GM04504 (cell line): ENCODE data around the gene GNA14.
"Not testable (repeated sequence)": the region's sequence is repeated elsewhere in the genome, so short reads cannot be mapped to it uniquely, and the experiment has no call there.

Experiments used
- DNase-seq: peaks from one replicate; pipeline ENCODE4 v3.0.0-alpha.2; 2012; ENCODE audit warnings: low read depth

Gene GNA14

DNA sequence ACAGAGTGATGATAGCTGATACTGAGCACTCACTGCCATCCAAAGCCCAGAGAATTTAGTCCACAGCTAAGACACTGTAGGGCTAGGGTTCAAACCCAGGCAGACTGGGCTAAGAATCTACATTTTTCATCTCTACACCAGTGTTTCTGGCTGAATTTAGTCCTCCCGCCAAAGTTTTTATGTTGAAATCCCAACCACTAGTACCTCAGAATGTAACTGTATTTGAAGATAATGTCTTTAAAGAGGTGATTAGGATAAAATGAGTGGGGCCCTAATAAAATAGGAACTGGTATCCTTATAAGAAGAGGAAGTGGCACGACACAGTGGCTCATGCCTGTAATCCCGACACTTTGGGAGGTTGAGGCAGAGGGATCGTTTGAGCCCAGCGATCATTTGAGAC lies 4.3 kb downstream of the GNA14 start:
- no peak for DNase-seq

DNA sequence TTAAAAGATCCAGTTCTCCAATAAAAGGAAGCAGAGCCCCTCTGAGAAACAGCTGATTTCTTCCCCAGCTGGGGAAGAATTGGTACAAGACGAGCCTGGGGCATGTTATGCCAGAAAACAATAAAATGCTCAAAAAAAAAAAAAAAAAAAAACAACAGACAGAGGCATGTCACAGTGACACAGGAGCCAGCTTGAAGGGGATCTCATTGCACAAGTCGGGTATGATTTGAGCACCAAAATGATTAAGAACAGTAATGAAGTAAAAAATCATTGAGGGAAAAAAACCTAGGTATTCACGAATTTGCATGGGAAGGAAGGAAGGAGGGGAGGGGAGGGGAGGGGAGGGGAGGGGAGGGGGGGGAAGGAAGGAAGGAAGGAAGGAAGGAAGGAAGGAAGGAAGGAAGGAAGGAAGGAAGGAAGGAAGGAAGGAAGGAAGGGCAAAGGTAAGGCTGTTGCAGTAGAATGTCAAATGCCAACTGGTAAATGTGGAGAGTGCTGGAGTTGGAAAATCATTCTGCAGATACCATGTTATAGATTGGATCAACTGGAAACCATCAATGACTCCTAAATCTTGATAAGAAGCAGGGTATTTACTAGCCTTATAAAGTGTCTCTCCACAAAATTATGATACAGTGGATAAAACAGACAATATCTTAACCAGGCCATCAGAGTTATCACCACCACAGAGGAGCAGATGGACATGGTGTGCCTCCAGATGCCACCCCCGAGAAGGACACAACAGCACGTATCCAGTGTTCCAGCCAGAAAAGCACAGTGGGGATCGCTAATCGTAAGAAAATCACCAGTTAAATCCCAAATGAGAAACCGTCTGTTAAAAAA lies 7.2 kb downstream of the GNA14 start:
- no peak for DNase-seq

DNA sequence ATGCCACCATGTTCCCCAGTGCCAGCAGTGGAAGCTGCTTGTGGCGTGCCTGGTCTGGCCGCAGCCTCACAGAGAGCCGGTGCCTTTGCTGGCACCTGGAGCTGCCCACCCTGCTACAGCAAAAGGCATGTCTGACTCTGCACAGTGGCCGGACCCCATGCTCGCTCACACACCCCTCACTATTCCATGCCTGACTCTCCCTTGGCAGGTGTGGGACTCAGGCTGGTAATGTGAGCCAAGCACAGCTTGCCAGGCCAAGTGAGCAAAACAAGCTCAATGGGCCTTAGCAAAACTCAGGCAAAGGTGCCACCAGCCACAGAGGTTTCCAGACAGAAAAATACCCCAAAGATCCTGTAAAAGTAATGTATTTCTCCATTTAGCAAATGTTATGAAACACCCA lies 15.5 kb downstream of the GNA14 start:
- DNase-seq: no peak

DNA sequence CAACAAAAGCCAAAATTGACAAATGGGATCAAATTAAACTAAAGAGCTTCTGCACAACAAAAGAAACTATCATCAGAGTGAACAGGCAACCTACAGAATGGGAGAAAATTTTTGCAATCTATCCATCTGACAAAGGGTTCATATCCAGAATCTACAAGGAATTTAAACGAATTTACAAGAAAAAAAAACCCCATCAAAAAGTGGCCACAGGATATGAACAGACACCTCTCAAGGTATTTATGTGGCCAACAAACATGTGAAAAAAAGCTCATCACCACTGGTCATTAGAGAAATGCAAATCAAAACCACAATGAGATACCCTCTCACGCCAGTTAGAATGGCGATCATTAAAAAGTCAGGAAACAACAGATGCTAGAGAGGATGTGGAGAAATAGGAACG lies 19.3 kb downstream of the GNA14 start:
- not testable (repeated sequence) for DNase-seq

DNA sequence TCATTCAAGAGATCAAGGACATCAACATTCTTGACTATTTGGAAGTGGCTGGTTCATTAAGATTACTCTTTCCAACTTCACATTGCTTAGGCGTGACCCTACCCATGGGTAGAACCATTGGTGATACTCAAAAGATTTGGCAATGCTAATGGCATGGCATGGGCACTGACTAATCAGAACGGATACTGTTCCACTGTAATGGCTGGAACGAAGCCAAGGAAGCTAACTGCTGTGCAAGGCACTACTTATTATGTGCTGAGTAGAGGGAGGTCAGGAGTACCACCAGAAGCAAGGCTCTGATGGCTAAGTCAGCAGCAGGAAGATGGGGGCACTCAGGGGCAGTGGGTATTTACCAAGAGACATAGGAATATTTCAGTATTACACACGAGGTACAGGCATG lies 31.9 kb downstream of the GNA14 start:
- no peak for DNase-seq

DNA sequence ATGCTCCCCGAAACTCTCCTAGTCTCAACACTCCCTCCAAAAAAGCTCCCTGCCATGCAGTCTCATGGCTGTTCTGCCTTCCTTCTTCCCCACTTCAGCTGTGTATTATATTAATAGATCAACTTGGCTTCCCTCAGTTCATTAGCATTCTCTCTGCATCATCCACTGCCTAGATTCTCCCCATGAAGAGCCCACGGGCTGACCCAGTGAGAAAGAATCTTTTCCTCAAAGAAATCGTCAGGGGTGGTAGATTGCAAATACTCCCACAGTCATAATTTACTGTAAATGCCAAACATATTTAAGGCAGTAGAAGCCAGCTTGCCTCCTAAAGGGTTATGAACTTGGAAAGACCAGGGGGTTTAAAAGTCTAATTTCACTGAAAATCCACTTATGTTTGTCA lies 33.5 kb downstream of the GNA14 start:
- DNase-seq: no peak

DNA sequence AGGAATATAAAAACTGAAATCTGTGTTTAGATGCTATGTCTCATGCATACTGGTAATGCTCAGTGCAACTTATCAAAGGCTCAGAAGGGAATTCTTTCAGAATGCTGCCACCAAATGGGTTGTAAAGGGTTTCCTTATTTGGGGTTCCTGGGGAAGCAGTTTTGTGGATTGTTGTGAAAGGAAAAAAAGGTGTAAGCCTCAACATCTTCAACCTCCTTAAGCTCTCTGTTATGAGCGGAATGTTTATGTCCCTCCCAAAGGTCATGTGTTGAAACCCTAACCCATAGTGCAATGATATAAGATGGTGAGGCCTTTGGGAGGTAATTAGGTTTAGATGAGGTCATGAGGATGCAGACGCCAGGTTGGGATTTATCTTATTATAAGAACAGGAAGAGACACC lies 41.6 kb downstream of the GNA14 start:
- no peak for DNase-seq

DNA sequence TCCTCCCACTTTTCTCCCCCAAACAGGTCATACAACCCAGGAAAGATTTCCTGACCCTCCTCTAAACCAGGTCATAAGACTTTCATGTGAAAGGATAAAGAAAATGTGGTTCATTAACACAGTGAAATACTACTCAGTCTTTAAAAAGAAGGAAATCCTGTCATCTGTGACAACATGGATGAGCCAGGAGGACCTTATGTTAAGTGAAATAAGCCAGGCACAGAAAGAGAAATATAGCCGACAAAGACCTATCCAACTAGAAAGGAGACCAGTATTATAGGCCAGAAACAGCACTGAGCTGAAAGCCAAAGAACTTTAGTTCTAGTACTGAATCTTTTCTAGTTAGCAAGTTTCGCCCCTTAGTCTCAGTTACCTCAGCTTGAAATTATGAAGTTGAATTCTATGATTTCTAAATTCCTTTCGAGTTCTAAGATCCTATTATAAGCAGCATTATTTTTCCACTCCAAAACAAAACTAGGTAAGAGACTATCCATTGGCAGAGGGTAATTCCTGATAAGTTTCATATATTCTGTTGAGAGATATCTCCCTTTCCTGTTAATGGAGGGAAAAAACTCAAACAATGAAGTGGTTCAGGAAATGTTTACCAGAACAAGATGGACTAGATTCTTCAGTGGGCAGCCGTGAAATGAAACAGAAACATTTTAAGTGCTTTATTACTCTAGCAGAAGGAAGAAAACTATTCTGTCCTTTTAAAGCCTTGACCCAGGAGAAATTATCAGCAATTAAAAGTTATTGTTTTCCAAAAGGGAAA lies 42.5 kb downstream of the GNA14 start:
- no peak for DNase-seq

DNA sequence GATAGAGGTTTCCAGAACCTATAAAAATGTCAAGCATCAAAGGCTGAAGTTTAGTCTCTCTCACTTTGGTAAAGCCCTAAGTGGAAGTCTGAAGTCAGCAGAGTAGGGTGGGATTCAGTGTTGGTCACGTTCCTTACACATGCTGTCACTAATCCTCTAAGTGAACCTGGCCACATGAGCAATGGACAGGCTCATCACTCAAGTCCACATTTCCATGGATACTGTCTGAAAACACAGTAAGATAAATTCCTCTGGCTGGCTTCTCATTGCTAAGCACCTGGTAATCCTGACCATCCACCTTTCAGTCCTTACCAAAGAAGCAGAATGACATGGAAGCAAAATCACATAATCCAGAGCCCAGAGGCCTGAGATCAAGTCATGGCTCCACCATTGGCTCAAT lies 43.8 kb downstream of the GNA14 start:
- DNase-seq: no peak

DNA sequence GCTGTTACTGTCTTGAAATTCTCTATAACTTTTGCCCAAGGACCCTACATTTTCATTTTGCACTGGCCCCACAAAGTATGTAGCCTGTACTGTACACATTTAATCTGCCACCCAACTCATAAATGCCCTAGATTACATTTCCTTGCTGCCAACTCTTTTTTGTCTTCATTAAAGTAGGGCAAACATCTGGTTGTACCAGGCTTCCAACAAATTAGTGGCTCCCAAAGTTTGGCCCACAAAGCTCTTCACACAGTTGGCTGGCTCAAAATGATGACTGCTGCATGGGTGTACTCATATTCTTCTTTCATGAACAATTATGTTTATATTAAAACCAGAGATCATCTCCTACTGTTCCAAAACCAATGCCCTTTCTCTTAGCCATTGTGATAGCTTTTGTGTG lies 45.3 kb downstream of the GNA14 start:
- no peak for DNase-seq

DNA sequence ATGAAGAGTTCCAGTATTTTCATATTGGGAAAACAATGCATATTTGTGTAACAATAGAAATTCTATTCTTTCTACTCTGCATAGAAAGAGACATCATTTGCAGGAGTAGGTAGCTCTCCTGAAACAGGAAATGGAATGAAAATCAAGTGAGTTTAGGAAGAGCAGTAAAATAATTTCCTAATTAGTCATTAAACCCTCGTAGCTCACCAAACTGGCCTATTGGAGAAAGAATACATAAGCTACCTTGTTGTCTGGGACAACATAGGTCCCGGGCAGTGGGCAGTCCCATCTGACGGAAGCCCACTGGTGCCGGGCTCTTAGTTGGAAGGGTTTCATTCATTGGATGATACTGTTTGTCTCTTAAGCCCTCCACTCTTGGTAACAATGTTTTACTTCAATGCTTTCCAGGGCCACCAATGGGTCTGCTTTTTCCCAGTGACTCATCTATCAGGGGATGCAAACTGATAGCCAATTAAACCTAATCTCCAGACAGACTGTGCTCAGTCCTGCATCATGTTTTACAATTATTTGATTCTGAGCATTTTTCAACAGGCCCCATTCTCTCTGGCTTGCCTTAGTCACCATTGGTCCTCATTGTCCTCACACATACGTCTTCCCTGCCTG lies 46.5 kb downstream of the GNA14 start:
- no peak for DNase-seq

DNA sequence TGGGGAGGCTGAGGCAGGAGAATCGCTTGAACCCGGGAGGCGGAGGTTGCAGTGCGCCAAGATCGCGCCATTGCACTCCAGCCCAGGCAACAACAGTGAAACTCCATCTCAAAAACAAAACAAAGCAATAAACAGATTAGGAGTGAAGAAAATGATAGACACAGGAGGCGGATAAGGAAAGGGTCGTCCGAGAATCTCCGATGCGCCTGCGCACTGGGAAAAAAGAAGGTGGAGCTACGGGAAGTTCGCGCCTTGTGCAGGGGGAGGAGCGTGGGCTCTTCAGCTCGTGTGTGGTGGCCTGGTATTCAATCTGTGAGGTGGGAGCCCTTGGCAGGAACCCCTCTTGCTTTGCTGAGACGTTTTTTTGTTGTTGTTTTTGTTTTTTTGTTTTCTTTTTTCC lies 47.3 kb downstream of the GNA14 start:
- no peak for DNase-seq

DNA sequence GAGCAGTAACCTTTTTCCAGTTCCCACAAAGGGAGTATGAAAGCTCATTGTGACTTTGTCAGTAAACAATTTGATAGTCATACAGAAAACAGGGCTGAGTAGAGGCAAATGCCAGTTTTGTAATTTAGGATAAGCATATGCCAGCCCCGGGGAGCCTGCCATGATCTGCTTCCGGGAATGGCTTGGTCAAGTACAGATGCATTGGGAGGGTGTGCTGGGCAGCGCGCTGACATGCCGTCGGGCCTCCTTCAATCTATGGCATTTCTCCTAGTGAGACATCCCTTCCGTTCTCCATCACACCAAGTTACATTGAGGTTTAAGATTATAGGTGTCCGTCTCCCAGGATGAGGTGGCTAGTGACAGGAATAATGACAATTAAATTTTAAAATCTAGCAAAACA lies 48.6 kb downstream of the GNA14 start:
- DNase-seq: no peak

DNA sequence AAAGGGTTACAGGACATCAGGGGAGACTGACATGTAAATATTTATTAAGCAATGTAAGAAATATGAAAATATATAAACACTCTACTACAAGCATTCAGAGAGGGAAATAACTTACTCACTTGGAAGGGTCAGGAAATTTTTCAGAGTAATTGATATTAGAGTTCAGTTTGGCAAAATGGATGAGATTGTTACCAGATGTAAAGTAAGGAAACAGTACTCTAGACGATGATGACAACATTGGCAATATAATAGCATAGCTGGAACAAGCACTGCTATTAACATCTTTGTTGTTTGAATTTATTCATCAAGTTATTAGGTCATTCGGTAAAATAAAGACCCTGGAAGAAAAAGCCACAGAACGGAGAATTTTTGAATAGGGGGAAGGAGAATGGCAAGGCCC lies 49.1 kb downstream of the GNA14 start:
- no peak for DNase-seq

DNA sequence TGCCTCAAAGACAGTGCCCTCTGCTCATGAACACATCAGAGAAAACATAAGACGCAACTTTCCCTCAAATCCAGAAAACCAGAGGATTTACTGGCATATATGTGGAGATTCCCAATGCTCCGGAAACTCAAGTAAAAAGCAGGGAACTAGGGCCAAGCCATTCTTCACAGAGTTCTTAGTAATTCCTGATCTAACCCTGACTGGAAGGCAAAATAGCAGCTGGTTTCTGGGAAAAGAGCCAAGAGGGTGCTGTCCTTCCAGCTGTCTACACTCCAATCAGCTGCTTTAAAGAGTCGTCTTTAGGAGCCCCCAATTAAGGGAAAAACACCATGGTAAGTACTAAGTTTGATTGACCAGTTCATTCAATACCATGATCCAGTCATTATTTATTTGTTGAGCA lies 49.6 kb downstream of the GNA14 start:
- DNase-seq: peak; percentile 35

DNA sequence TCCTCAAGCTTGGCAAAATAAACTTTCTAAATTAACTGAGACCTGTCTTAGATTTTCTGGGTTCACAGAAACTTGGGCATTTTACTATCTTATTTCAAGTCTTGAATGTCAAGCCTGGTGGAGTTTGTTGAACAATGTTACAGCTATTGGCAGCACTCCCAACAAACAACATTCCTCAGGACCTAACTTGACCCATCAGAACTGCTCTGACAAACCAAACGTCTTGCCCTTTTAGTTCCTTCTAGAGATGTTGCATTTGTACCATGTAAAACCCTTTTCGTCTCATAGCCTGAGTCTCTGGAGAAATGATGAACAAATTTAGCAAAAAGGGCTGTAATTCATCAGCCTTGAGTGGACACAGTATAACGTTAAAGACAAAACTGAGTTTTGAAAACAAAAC lies 51.1 kb downstream of the GNA14 start:
- no peak for DNase-seq

DNA sequence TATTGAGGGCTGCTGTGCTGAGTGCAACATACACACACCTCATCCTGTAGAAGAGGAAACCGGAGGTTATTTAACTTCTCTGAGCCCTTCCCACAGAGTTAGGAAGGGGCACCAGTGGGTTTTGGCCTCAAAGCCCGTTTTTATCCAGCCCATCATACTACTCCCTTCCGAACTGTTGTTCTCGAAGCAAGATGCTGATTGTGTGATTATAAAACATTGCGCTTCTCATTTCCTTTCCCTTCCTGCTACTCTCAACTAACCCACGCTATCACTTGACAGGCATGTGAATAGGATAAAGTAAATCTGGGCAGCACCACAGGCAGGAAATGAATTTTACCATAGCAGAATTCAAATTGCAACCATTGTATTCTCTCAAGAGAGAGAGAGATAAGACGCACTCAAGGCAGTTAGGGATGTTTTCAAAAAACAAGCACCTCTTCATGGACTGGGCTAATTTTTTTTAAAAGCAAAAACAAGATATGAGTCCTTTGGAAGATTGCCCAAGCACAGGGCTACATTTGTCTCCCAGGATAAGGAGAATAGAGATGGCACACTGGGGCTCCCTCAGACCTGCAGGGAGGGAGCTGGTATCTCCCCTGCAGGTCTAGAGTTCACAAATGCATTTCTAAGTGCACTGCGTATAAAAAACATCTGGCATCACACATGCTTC lies 52.6 kb downstream of the GNA14 start:
- DNase-seq: no peak

DNA sequence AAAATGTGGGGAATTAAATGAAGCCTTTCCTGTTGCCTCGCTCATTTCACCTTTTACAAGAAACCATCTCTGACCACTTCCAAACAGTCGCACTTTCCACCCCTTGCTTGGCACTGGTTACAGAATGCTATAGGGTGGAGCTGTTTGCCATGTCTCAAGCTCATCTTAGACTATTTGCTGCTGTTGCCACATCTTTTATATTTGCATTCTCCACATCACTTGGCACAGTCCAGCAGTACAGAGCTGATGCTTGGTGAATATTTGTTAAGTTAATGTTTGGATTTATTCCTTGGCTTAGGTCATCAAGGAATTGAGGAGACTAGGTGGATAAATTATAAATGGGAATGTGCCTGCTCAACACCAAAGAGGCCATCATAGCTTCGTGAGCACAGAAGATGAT lies 53.2 kb downstream of the GNA14 start:
- DNase-seq: no peak

DNA sequence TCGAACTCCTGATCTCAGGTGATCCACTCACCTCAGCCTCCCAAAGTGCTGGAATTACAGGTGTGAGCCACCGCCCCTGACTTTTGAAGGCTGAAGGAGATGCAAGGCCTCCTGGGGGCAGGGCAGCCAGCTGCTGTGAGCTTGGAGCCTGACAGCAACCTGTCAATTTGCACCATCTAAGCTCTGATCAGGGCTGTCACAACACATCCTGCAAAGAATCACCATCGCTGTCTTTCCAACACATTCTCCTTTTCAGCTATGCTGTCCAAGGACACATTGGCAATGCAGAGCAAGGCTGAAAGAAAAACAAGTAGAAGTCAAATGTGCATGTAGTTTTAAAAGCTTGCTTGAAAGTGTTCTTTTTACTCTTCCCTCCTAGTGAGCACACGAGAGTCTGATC lies 54.6 kb downstream of the GNA14 start:
- no peak for DNase-seq

DNA sequence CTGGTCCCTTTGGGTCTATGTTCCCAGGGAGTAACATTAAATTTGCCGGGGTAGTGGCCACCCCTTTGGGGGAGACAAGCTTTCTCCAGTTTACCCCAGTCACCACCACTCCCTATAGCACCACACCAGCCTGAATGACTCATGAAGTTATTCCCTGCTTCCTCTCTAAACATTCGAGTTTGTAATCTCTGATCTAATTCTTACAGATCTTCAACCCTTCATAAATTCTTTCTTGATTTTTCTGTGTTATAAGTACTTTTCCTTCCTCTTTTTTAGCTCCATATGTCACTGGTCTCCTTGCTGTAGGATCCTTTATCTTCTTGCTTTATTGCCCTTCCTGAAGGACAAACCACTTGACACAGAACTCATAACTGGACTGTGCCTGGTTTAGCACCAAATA lies 55.6 kb downstream of the GNA14 start:
- DNase-seq: no peak

DNA sequence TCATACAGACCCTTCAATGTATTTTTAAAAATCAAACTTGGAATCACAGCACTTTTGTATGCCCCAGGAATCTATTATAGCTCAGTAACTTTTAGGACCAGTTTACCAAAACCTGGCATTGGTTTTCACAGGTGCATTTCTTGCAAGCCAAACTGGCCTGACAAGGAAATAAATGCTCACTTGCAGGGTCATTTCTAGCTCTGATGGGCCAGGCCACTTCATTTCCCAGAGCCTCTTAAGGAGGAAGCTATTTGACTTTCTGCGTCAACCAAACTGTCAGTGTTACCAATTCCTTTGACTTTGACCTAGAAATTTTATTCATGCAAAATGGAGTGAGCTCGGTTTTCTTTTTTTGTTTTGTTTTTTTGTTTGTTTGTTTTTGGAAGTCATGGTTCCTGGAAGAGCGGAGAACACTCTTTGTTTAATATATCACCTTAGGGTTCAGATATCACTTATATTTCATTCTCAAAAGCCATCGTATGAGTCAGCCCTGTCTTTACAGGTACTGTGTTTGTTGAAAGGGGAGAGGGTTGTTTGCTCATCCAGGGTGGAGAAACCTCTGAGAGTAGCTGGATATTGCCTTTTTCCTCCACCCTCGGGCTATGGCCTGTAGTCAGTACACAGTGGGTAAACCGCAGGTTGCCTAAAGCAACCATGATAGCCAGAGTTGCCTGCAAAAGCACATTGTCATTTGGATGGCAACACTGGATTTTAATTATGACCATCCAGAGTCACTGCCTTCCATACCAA lies 58.9 kb downstream of the GNA14 start:
- DNase-seq: no peak
